ENCODE measurements around the gene DPH5.

The DPH5 gene

DNA sequence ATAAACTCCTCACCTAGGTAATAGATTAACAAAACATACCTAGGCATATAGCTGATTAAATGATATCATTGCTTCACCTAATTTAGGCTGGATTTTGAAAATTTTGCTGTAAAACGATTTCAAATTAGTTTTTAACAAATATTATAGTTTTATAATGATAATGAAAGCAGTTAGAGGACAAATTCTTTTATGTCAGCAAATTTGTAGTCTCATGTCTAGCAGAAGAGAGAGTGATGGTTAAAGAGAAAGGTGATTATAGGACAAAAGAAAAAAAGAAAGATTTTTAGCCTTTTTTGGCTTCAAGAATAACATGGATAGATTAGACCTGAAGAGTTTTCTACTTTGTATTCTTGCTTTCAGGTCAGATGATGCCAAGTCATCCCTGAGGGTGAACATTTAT lies 3.6 kb upstream of the DPH5 start:
- DNase-seq, result no peak

DNA sequence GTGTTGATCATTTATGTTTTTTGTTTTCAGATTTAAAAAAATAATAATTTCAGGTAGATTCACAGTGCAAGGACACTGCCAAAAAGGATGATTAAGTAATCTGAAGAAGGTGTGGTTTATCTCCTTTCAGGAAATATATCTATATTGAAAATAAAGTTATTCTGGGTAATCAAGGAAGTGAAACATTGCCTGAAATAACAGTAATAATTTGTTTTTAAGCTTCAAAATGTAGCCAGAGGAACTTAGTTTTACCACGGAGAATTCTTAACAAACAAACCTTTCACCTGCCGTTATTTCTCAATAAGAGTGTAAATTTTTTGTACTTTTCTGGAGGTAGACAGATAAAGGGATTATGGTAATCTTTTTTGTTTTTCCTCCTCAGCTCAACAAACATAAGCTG lies 2.9 kb upstream of the DPH5 start:
- DNase-seq, result no peak

- no peak for DNase-seq
Measured at GRCh38 chr1:101027194-101027772, 1.7 kb upstream of the DPH5 start.

- DNase-seq, result no peak
Measured at GRCh38 chr1:101026430-101026788, 825 bp upstream of the DPH5 start.

GRCh38 chr1:101025283-101025656 lies 314 bp downstream of the DPH5 start:
- DNase-seq, result no peak

- peak; percentile 58 for DNase-seq
Measured at GRCh38 chr1:101022294-101022693, 3.3 kb downstream of the DPH5 start.

- DNase-seq, result no peak
Measured at GRCh38 chr1:101017448-101017847, 8.1 kb downstream of the DPH5 start.

- DNase-seq, result no peak
Measured at GRCh38 chr1:101013776-101014175, 11.8 kb downstream of the DPH5 start.

DNA sequence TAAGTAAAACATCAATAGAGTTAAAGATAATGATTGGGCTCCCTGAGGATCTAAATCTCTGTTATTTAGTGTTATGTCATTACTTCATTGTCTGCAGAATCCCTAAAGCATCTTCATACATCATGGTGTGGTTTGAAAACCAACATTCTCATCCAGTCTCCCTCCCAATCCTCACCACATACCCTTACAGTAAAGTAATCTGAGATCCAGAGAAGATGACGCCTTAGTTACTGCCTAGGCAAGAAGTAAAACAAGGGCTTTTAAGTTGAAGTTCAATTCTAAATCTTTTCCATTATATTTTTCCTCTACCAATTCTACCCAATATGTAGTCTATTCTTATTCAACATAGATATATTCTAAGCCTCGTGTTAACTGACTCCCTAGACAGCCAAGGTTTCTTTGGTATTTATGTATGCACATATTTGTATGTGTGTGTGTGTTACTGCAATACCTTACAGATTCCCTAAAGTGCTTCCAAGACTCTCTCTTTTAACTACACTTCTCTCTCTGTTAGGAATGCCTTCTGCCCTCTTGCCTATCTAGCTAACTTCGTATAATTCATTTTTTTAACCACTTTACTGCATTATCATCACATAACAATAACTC lies 17.3 kb downstream of the DPH5 start:
- no peak for DNase-seq

DNA sequence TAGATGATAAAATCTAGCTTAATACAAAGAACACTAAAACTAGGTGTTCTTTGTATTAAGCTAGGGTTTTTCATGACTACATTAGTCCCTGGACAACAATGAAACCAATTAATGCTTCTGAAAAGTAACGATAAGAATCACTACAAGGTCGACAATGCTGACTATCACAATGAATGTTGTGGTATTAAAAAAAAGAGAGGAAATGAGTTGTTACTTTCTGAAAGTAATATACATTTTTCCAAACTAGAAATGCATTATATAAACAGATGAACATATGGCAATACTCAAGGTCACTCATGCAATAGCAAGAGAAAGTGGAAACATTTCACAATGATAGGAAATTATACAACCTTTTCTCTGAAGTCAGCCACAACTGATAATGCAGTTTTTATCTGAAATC lies 19.0 kb downstream of the DPH5 start:
- no peak for DNase-seq

GRCh38 chr1:101005871-101006270 lies 19.7 kb downstream of the DPH5 start:
- DNase-seq, result no peak

DNA sequence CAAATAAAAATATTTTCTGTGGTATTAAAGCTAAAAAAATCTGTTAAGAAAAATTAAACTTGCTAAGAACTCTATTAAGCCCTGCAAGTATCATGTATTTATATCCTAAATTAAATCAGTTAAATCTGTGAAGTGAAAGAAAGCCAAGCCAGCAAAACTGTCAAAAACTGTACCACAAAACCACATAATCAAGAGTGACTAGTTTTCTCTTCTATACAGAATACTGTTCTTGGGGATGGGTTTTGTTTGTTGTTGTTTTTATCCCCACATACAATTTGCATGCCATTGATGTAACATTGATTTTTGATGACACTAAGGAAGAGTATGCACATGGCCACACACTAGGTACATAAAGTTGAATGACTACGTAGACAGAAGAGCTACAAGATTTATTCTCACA lies 20.4 kb downstream of the DPH5 start:
- DNase-seq, result no peak

DNA sequence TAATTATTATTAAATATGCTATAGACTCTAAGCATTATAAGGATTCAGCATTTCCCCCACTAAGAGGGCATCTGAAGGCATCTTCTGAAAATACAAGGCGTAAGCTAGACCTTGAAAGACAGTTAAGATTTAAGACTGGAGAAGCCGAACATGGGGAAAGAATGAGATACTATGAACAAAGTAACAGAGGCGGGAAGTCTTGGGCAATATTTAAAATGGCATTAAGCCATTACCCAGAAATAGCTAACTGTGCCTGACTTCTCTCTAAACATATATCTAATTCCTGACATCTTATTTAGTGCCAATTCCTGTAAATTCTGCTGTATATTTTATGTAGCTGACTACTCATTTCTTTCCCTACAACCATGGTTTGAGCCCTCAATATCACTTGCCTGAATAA lies 20.9 kb downstream of the DPH5 start:
- DNase-seq, result peak; percentile 37

DNA sequence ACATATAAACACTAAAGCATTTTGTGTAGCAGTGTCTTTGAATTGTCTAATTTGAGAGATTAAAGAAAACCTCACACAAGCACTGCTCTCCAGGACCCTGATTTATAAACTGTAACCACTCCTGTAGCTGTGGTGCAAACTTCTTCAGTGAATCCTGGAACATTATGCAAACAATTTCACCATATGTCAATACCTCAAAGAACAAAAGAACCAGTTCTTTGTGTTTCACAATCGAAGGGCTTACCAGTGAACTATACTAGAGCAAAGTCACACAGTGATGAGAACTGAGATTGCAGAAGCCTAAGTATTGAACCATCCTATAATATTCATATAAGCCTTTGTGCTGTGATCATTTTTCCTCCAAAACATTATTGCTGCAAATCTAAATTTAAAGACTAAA lies 21.5 kb downstream of the DPH5 start:
- peak; percentile 75 for DNase-seq

- no peak for DNase-seq
Measured at GRCh38 chr1:101003012-101003650, 22.5 kb downstream of the DPH5 start.

GRCh38 chr1:101002551-101002950 lies 23.0 kb downstream of the DPH5 start:
- DNase-seq, result peak; percentile 69

DNA sequence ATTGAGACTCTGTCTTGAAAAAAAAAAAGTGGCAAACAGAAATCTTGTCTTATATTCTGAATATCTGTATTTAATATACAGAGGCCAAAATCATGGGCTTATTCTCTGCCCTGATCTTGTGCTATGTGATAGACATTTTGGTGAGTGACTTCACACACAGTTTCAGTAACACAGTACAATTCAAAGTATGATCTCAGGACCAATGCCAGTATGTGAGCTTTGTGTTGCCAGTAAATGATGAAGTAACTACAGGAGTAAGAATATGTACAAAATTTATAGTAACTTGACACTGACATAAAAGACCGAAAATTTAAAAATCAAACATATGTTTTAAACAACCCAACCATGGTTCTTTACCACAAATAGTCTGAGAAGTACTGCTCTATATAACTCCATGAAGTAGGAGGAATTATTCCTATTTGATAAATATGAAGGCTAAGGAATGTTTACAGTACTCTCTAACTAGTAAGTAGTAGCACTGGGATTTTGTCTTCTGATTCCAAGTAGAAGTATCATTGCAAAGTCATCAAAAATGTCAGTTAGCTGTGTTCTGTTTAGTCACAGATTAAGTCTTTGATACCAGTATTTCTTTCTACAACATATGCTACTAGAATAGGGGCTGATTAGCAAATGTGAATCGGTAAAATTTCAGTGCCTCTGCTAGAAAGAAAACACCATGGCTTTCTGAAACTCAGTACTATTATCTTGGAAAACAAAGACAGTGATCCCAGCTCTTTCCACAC lies 25.3 kb downstream of the DPH5 start:
- DNase-seq, result no peak

DNA sequence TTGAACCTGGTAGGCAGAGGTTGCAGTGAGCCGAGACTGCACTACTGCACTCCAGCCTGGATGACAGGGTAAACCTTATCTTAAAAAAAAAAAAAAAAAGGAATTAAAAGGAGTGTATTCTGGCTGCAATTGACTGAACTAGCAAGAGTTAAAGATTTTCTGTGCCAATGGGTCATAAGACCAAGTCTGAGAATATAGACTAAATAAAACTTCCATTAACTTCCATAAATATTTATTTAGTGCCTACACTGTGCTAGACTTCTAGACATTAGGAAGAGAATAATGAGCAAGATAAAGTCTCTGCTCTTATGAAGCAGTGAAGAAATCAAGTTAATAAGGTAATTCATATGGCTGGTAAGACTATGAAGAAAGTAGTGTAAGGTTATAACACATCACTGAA lies 27.2 kb downstream of the DPH5 start:
- DNase-seq, result no peak

- DNase-seq, result no peak
Measured at GRCh38 chr1:100995198-100995988, 30.2 kb downstream of the DPH5 start.

DNA sequence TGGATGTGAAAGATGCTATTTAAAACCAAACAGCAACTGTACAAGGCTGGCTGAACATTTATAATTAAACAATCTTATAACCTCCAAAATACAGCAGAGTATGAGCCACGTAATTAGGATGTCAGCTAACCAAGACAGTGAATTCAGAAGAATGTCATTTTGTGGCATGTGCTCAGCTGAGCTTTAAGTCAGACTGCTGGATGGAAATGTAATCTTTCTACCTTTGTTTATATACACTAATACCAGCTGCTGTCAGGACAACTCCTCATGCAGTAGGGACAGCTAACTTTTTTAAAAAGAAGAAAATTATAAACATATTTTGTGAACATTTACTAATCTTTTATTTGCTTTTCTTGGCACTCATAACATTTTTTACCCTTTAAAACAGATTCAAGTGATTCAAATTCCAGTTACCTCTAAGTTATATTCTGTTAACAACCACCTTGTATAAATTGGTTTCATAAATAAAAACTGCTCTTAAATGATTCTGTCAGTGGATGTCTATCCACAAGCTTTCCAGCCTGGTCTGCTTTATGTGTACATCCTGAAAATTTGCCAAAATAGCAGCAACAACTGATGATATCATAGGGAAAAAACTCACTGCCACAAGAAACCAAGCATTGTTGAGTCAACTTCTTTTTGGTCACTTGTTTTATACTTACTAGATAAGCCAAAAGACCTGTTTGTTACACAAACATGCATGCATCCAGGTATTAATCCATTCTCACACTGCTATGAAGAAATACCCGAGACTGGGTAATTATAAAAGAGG lies 36.1 kb downstream of the DPH5 start:
- DNase-seq, result no peak

DNA sequence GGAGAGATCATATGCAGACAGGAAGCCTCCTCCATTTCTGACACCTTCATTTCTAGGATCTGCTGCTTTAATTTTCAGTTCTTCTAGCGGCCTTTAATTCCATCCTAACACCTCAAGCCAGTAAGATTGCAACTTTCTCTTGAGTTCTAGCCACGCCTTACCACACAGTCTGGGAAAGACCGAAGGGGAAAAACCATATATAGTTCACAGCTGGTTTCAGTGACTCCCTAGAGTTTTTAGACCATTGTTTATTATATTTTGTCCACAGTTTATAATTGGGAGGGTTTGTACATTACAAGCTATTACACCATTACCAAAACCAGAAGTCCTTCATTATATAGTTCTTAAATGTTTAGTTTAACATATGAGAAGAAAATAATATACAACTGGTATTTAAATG lies 37.5 kb downstream of the DPH5 start:
- no peak for DNase-seq

GRCh38 chr1:100982793-100983192 lies 42.8 kb downstream of the DPH5 start:
- DNase-seq, result no peak

DNA sequence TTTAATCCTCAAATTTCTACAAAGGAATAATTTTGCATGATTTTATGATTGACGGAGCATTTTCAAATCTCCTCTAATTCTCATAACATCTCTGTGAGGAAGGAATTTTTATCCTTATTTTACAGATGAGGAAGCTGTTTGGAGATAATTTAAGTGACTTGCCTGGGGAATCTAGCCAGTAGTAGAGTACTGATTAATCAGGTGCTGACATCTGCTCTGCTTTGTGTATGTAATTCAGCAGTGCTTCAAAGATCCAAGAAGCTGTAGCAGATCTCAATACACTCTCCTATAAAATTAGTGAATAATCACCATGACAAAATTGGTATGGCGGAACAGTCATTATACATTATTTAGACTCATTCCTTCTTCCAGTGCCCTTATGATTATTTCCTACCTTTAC lies 46.0 kb downstream of the DPH5 start:
- no peak for DNase-seq

All from MV-4-11 (cell line).